Panc1 (cell line): ENCODE results near the gene DYRK1A.

Experiments used
- POLR2AphosphoS5 ChIP-seq: IDR thresholded peaks from 2 replicates; pipeline ENCODE4 v1.6.1; 2012; ENCODE audit warnings: mild to moderate bottlenecking, low read depth, low read length, moderate library complexity
- TCF7L2 ChIP-seq: IDR thresholded peaks from 2 replicates; pipeline ENCODE4 v1.6.1; 2011; ENCODE audit warnings: mild to moderate bottlenecking, low read depth, low read length, inconsistent platforms
- TF ChIP-seq, protein P1 (sequence below): fragments of 450-650 bp; IDR thresholded peaks from 2 replicates; pipeline ENCODE4 v1.5.1; 2017; ENCODE audit warnings: mild to moderate bottlenecking
- TF ChIP-seq, protein P2 (sequence below), 2 experiments: IDR thresholded peaks; 2 replicates each; pipeline ENCODE4 v1.6.1; 2011 to 2012; ENCODE audit warnings: low read depth in 2 of 2, control low read depth in 1 of 2, low read length in 1 of 2, mild to moderate bottlenecking in 1 of 2, moderate library complexity in 1 of 2; ENCODE audit not compliant: insufficient read depth in 1 of 2

DNA sequence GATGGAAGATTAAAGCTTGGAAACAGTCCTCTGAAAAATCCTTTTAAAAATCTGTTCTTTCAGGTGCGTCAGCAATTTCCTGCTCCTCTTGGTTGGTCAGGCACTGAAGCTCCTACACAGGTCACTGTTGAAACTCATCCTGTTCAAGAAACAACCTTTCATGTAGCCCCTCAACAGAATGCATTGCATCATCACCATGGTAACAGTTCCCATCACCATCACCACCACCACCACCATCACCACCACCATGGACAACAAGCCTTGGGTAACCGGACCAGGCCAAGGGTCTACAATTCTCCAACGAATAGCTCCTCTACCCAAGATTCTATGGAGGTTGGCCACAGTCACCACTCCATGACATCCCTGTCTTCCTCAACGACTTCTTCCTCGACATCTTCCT is 145.3 kb downstream of the DYRK1A start:
- TF ChIP-seq, protein P1, sequence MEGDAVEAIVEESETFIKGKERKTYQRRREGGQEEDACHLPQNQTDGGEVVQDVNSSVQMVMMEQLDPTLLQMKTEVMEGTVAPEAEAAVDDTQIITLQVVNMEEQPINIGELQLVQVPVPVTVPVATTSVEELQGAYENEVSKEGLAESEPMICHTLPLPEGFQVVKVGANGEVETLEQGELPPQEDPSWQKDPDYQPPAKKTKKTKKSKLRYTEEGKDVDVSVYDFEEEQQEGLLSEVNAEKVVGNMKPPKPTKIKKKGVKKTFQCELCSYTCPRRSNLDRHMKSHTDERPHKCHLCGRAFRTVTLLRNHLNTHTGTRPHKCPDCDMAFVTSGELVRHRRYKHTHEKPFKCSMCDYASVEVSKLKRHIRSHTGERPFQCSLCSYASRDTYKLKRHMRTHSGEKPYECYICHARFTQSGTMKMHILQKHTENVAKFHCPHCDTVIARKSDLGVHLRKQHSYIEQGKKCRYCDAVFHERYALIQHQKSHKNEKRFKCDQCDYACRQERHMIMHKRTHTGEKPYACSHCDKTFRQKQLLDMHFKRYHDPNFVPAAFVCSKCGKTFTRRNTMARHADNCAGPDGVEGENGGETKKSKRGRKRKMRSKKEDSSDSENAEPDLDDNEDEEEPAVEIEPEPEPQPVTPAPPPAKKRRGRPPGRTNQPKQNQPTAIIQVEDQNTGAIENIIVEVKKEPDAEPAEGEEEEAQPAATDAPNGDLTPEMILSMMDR: no peak
- TF ChIP-seq POLR2AphosphoS5: no peak
- no peak for TF ChIP-seq TCF7L2
- TF ChIP-seq, protein P2, sequence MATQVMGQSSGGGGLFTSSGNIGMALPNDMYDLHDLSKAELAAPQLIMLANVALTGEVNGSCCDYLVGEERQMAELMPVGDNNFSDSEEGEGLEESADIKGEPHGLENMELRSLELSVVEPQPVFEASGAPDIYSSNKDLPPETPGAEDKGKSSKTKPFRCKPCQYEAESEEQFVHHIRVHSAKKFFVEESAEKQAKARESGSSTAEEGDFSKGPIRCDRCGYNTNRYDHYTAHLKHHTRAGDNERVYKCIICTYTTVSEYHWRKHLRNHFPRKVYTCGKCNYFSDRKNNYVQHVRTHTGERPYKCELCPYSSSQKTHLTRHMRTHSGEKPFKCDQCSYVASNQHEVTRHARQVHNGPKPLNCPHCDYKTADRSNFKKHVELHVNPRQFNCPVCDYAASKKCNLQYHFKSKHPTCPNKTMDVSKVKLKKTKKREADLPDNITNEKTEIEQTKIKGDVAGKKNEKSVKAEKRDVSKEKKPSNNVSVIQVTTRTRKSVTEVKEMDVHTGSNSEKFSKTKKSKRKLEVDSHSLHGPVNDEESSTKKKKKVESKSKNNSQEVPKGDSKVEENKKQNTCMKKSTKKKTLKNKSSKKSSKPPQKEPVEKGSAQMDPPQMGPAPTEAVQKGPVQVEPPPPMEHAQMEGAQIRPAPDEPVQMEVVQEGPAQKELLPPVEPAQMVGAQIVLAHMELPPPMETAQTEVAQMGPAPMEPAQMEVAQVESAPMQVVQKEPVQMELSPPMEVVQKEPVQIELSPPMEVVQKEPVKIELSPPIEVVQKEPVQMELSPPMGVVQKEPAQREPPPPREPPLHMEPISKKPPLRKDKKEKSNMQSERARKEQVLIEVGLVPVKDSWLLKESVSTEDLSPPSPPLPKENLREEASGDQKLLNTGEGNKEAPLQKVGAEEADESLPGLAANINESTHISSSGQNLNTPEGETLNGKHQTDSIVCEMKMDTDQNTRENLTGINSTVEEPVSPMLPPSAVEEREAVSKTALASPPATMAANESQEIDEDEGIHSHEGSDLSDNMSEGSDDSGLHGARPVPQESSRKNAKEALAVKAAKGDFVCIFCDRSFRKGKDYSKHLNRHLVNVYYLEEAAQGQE (IDR thresholded peaks at IDR 0.05; ENCODE audit: insufficient read depth in 1 of 2, low read depth in 2 of 2, low read length in 1 of 2): no peak
